Endometrium (tissue), 2 donors: ENCODE results near the gene ABHD18.
"Not testable (repeated sequence)": the region's sequence is repeated elsewhere in the genome, so short reads cannot be mapped to it uniquely, and the experiment has no call there.

Source experiments
- FAIRE-seq: peaks from 2 replicates; lab custom pipeline; 2012; peaks lifted over from hg19 to GRCh38; lab: Jason Lieb, UNC
- donor health status: control.
- donor health status: control.

The ABHD18 gene

DNA sequence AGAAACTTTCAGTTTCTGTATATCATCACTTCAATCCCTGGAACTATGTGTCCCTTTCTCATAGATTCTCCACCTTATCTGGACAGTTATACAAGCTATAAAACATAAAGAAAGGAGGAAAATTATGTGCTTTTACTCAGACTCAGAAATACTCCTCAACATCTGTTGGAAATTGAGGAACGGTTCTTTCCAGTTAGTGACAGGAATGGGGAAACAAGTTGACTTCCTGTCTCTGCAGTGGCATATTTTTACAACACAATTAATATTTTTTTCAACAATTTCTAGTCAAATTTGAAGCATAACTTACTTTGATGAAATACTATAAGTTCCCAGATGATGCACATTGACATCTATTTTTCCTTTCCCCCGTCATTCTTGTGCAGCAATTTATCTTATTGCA lies 27.9 kb downstream of the ABHD18 start:
- FAIRE-seq, result no peak

GRCh38 chr4:127995776-127996175 lies 30.6 kb downstream of the ABHD18 start:
- no peak for FAIRE-seq

DNA sequence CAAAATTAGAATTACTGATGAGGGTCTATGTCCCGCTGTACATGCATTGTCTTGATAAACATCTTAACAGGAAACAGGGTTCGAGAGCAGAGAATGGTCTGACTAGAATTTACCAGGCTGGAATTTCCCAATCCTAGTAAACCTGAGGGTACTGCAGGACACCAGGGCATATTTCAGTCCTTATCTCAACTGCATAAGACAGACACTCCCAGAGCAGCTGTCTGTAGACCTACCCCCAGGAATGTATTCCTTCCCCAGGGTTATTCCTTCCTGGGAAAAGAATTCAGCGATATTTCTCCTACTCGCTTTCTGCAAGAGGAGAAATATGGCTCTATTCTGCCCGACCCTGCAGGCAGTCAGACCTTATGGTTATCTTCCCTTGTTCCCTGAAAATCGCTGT lies 31.3 kb downstream of the ABHD18 start:
- FAIRE-seq, result not testable (repeated sequence)

- FAIRE-seq, result no peak
These were observed 32.6 kb downstream of the ABHD18 start for GRCh38 chr4:127997534-127998388.

GRCh38 chr4:128006592-128006991 lies 41.4 kb downstream of the ABHD18 start:
- no peak for FAIRE-seq

- FAIRE-seq, result no peak
These were observed 44.2 kb downstream of the ABHD18 start for GRCh38 chr4:128009428-128009827.

GRCh38 chr4:128025319-128025718 lies 60.1 kb downstream of the ABHD18 start:
- no peak for FAIRE-seq

DNA sequence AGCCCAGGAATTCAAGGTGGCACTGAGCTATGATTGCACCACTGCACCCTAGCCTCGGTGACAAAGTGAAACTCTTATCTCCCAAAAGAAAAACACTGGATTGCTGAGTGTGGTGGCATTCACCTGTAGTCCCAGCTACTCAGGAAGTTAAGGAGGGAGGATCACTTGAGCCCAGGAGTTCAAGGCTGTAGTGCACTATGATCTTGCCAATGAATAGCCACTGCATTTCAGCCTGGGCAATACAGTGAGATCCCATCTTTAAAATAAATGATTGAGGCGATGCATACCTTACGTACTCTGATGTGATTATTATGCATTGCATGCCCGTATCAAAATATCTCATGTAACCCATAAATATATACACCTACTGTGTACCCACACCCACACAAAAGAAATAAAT lies 64.7 kb downstream of the ABHD18 start:
- no peak for FAIRE-seq

DNA sequence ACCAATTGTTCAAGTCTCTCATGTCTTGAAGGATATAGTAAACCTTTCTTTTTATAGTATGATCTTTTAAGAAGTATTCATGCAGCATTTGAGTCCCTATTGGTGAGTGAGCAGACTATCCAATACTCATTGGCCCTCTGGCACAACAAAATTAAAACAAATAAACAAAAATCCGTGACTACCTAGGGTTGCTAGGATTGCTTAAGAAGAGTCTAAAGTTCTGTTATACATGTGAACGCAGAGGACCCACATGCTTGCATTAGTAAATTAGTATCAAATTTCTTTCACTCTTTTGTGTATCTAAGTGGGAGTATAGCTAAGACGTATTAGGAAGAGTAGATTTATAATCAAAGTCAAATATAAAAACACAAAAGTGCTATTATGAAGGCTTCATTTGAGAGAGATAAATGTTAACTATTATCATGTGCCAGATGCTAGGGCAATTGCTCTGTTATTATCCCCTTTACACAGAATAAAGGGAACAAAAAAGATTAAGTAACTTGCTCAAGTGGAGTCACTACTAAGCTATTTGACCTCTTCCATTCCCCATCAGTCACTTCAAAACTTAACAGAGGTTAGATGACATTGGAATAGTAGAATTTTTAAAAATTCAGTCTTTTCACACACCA lies 66.7 kb downstream of the ABHD18 start:
- FAIRE-seq, result no peak

GRCh38 chr4:128039568-128039967 lies 74.4 kb downstream of the ABHD18 start:
- FAIRE-seq, result no peak

DNA sequence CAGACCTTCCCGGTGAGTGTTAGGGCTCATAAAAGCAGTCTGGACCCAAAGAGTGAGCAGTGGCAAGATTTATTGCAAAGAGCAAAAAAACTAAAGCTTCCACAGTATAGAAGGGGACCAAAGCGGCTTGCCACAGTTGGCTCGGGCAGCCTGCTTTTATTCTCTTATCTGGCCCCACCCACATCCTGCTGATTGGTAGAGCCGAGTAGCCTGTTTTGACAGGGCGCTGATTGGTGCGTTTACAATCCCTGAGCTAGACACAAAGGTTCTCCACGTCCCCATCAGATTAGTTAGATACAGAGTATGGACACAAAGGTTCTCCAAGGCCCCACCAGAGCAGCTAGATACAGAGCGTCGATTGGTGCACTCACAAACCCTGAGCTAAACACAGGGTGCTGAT lies 81.8 kb downstream of the ABHD18 start:
- not testable (repeated sequence) for FAIRE-seq

DNA sequence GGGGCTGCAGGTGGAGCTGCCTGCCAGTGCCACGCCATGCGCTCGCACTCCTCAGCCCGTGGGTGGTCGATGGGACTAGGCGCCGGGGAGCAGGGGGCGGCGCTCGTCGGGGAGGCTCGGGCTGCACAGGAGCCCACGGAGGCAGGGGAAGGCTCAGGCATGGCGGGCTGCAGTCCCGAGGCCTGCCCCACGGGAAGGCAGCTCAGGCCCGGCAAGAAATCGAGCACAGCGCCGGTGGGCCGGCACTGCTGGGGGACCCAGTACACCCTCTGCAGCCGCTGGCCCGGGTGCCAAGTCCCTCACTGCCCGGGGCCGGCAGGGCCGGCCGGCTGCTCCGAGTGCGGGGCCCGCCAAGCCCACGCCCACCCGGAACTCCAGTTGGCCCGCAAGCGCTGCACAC lies 82.3 kb downstream of the ABHD18 start:
- FAIRE-seq, result not testable (repeated sequence)

DNA sequence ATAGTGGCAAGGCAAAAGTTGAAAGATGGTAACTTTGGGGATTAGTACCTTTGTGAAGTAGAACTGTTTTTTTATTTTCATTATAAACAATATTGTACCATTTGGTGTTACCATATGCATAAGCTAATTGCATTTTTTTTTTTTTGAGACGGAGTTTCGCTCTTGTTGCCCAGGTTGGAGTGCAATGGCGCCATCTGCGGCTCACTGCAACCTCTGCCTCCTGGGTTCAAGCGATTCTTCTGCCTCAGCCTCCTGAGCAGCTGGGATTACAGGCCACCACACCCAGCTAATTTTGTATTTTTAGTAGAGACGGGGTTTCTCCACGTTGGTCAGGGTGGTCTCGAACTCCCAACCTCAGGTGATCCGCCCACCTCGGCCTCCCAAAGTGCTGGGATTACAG lies 86.0 kb downstream of the ABHD18 start:
- FAIRE-seq, result not testable (repeated sequence)

DNA sequence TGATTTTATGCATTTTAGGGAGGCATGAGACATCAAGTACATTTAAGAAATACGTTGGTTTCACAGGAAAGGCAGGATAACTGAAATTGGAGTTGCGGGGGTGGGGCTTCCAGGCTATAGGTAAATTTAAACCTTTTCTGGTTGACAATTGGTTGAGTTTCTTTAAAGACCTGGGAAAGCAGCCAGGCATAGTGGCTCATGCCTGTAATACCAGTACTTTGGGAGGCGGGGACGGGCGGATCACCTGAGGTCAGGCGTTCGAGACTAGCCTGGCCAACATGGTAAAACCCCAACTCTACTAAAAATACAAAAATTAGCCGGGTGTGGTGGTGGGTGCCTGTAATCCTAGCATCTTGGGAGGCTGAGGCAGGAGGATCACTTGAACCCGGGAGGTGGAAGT lies 89.7 kb downstream of the ABHD18 start:
- not testable (repeated sequence) for FAIRE-seq

GRCh38 chr4:128055441-128056206 lies 90.4 kb downstream of the ABHD18 start:
- not testable (repeated sequence) for FAIRE-seq

DNA sequence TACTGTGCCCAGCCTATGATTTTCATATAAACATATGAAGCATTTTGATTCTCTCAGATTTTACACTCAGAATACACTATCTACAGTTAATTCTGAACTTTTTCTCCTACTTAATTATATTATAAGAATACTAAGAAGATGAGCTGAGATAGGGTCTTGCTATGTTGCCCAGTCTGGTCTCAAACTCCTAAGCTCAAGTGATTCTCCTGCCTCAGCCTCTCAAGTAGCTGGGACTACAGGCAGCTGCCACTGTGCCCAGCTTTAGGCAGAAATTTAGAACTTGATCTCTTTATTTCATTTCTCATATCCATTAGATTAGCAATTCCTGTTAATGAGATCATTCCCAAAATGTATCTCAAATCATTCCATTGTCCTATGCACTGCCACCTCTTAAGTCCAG lies 91.2 kb downstream of the ABHD18 start:
- no peak for FAIRE-seq

DNA sequence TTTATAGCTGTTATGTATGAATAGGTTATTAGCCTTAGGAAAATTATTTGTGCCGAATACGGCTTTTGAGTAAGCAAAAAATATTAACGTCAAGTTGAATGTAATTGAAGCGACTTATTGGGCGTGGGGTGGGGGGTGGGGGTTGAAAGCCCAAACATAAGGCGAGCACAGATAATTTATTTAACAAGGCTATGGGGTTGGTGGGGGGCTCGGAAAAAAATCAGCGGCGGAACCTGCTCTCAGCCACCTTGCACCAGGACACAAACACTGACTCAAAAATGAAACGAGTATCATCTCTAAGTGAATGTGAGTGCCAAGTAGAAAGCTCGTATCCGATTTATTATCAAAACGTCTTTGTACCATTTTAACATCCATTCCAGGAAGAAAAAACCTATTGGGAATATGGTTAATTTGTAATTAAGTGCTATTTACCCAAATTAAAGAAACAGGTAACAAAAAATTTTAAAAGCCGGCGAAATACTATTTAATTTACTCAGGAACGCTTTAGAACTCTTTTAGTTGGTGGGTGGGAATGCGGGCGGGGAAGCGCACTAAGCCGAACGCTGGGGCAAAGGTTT lies 95.0 kb downstream of the ABHD18 start:
- no peak for FAIRE-seq

GRCh38 chr4:128060699-128061565 lies 95.7 kb downstream of the ABHD18 start, which contains the start of gene LARP1B:
Gene LARP1B (plus strand): TSS chr4:128061312. CDS start chr4:128074952, 13,640 bp downstream.
- FAIRE-seq, result no peak

DNA sequence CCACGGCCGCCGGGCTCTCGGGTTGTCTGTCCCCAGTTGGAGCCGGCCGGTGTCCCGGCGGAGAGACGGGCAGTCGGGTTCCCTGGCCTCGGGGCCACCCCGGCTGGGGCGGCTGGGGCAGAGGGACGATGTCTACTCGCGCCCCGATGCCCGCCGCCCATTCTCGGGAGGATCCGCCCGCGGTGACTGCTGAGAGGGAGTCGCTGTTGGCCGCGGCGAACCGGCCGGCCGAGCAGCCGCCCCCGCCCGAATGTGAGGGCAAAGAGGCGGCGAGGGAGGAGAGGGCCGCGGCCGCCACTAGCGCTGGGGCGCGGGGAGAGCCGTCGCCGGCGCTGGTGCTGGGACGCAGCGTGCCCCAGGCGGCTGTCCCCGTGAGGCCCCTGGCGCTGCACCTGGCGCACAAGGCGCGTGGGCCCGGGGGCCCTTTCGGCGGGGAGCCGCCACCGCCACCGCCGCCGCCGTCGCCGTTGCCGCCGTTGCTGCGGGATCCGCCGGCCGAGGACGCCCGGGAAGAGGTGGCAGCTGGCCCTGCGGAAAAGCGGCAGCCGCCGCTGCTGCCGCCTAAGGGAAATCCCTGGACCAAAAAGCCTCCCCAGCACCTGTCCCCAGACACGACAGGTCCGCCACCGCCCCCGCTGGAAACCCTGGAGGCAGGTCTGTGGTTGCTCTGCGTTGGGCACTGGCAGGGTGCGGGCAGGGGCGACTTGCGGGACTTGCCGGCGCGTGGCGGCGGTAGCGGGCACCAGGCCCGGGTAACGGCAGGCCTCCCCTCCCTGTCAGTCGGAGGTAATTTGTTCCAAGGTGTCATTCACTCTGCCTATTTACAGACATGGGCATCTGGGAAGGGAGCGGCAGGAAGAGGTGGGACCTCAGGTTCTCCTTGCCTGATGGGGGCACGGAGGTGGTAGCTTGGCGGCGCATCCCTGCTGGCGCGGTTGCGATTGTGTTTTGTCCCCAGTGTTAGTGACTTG lies 96.6 kb downstream of the ABHD18 start:
- FAIRE-seq, result no peak

- not testable (repeated sequence) for FAIRE-seq
These were observed 101.2 kb downstream of the ABHD18 start for GRCh38 chr4:128066453-128066820.
